ENCODE measurements around the gene SERTAD1. TPM values are rescaled to one million over a fixed set of nuclear protein-coding genes. Genes with fewer than 3 reads are reported as not detected.
"Not testable (repeated sequence)": the region's sequence is repeated elsewhere in the genome, so short reads cannot be mapped to it uniquely, and the experiment has no call there.

SERTAD1 gene
- total RNA-seq: 17.3 and 25.8 TPM in 2 replicates

- DNase-seq (ENCODE audit: low read depth in 2 of 2): peak; percentile 98 to 100
Observed at GRCh38 chr19:40425450-40426287, at the start of gene SERTAD1. TSS of gene SERTAD1 (minus strand) at chr19:40425992. CDS start at chr19:40423546, 2,446 bp downstream.

DNA sequence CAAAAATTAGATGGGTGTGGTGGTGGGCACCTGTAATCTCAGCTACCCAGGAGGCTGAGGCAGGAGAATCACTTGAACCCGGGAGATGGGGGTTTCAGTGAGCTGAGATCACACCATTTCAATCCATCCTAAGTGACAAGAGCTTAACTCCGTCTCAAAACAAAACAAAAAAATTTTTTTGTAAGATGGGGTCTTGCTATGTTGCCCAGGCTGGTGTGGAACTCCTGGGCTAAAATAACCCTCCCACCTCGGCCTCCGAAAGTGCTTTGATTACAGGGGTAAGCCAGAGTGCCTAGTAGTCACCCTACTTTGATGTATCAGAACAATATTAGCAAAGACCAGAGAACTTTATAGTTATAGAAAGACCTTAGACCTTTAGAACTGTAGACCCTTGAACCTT is 48.9 kb upstream of the SERTAD1 start:
- DNase-seq (ENCODE audit: low read depth in 2 of 2): no peak

- no peak for DNase-seq (ENCODE audit: low read depth in 2 of 2)
Observed at GRCh38 chr19:40472516-40472915, 46.7 kb upstream of the SERTAD1 start.

DNA sequence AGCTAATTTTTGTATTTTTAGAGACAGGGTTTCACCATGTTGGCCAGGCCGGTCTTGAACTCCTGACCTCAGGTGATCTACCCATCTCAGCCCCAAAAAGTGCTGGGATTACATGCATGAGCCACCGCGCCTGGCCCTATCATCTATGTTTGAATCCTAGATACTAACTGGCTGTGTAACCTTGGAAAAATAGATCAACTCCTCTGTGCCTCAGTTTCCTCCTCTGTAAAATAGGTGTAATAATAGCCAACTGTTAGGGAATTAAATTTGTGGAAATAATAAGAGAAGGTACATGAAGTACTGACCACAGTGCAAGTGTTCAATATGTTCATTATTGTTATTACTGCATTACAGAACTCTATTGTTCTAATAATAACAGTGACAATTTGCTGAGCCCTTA is 45.3 kb upstream of the SERTAD1 start:
- DNase-seq (ENCODE audit: low read depth in 2 of 2): no peak

DNA sequence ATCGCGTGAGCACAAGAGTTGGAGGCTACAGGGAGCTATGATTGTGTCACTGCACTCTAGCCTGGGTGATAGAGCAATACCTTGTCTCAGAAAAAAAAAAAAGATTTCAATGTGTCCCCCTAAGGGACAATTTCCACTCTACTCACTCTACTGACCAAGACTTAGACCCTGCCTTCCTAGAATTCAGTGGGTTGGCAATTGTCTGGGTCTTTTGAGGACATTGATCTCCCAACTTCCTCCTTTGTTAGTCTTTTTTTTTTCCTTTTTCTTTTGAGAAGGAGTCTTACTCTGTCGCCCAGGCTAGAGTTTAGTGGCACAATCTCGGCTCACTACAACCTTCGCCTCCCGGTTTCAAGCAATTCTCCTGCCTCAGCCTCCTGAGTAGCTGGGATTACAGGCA is 43.2 kb upstream of the SERTAD1 start:
- DNase-seq (ENCODE audit: low read depth in 2 of 2): no peak

GRCh38 chr19:40466985-40467734 is 41.4 kb upstream of the SERTAD1 start, which contains the start of gene SPTBN4:
TSS of gene SPTBN4 (plus strand) at chr19:40467001. CDS start at chr19:40472622, 5,621 bp downstream.
- DNase-seq (ENCODE audit: low read depth in 2 of 2): no peak

- DNase-seq (ENCODE audit: low read depth in 2 of 2): peak in 1 of 2 donors; percentile 7
Observed at GRCh38 chr19:40466219-40466984, 40.6 kb upstream of the SERTAD1 start.

- peak; percentile 97 to 99 for DNase-seq (ENCODE audit: low read depth in 2 of 2)
Observed at GRCh38 chr19:40465557-40466218, 39.9 kb upstream of the SERTAD1 start, which contains the start of gene BLVRB. TSS of gene BLVRB (minus strand) at chr19:40465745. CDS start at chr19:40465688, 57 bp downstream.

- peak in 1 of 2 donors; percentile 37 for DNase-seq (ENCODE audit: low read depth in 2 of 2)
Observed at GRCh38 chr19:40465025-40465556, 39.3 kb upstream of the SERTAD1 start.

DNA sequence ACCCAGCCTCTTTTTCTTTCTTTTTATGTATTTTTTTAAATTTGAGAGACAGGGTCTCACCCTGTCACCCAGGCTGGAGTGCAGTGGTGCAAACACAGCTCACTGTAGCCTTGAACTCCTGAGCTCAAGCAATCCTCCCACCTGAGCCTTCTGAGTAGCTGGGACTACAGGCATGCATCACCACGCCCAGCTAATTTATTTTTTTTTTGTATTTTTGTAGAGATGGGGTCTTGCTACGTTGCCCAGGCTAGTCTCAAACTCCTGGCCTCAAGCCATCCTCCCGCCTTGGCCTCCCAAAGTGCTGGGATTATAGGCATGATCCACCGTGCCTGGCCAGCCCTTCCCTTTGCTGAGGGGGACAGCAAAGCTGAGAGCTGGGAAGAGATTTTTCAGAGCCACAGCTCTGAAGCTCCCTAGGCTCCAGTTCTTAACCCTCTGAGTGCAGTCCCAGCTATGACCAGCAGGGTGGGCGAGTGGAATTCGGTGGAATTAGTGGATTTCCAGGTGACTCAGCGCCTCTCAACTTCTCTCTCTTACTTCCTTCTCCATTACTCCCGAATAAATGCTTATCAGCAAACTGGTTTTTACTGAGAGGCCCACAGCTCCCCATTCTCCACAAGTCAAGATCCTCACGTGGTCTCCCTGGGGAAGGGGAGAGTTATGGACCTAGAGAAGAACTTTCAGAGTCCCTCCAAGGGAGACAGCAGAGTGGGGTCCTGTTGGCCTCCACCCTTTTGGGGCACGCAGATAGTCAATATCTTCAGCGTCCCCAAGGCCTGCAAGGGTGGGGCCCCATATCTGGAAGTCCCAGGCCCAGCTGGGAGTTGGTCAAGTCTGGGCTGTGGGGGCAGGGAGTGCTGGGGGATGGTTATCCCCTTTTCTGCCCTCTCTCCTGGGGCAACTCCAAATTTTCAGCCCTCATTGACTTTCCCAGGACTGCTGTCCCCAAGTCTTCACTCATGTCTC is 38.5 kb upstream of the SERTAD1 start:
- DNase-seq (ENCODE audit: low read depth in 2 of 2): peak; percentile 78 to 89

DNA sequence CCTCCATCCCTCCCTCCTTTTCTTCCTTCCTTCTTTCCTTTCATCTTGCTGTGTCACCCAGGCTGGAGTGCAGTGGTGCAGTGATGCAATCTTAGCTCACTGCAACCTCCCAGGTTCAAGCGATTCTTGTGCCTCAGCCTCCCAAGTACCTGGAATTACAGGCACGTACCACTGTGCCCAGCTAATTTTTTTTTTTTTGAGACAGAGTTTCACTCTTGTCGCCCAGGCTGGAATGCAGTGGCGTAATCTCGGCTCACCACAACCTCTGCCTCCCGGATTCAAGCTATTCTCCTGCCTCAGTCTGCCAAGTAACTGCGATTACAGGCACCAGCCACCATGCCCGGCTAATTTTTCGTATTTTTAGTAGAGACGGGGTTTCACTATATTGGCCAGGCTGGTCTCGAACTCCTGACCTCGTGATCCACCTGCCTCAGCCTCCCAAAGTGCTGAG is 37.8 kb upstream of the SERTAD1 start:
- DNase-seq (ENCODE audit: low read depth in 2 of 2): not testable (repeated sequence)

- DNase-seq (ENCODE audit: low read depth in 2 of 2): no peak
Observed at GRCh38 chr19:40461669-40462221, 36.0 kb upstream of the SERTAD1 start.

DNA sequence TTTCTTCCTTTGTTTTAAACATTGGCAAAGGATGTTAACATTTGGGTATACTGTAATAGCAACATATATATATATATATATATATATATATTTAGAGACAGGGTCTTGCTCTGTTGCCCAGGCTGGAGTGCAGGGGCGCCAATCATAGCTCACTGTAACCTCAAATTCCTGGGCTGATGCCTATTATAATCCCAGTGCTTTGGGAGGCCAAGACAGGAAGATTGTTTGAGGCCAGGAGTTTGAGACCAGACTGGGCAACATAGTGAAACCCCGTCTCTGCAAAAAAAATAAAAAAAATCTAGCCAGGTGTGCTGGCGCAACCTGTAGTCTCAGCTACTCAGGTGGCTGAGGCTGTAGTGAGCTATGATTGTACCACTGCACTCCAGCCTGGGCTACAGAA is 34.4 kb upstream of the SERTAD1 start:
- DNase-seq (ENCODE audit: low read depth in 2 of 2): no peak

GRCh38 chr19:40458597-40458974 is 32.8 kb upstream of the SERTAD1 start:
- DNase-seq (ENCODE audit: low read depth in 2 of 2): no peak

GRCh38 chr19:40457953-40458596 is 32.3 kb upstream of the SERTAD1 start:
- DNase-seq (ENCODE audit: low read depth in 2 of 2): no peak

- DNase-seq (ENCODE audit: low read depth in 2 of 2): no peak
Observed at GRCh38 chr19:40457048-40457447, 31.3 kb upstream of the SERTAD1 start.

DNA sequence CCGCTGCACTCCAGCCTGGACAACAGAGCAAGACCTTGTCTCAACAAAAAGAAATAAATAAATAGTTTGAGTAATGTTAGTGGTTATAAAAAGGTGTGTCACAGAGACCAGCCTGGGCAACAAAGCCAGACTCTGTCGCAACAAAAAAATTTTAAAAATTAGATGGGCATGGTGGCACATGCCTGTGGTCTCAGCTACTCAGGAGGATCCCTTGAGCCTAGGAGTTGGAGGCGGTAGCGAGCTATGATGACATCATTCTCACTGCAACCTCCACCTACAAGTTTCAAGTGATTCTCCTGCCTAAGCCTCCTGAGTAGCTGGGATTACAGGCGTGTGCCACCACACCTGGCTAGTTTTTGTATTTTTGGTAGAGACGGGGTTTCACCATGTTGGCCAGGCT is 28.2 kb upstream of the SERTAD1 start:
- not testable (repeated sequence) for DNase-seq (ENCODE audit: low read depth in 2 of 2)

- no peak for DNase-seq (ENCODE audit: low read depth in 2 of 2)
Observed at GRCh38 chr19:40453151-40453735, 27.5 kb upstream of the SERTAD1 start.

Measured in dermis microvascular lymphatic vessel endothelial cell (primary cell).